ENCODE measurements around the gene ETFA.
A peak's percentile ranks its signal among the peaks of the same experiment; 100 is the strongest.
"Not testable (repeated sequence)": the region's sequence is repeated elsewhere in the genome, so short reads cannot be mapped to it uniquely, and the experiment has no call there.

ETFA gene

GRCh38 chr15:76325704-76326103, 14.4 kb upstream of the ETFA start:
- no peak for DNase-seq (ENCODE audit: low read depth)

GRCh38 chr15:76324066-76324465, 12.8 kb upstream of the ETFA start:
- no peak for DNase-seq (ENCODE audit: low read depth)

- DNase-seq (ENCODE audit: low read depth) = no peak
Observed at GRCh38 chr15:76321602-76322001, 10.3 kb upstream of the ETFA start.

- no peak for DNase-seq (ENCODE audit: low read depth)
Observed at GRCh38 chr15:76321171-76321570, 9.9 kb upstream of the ETFA start.

GRCh38 chr15:76320012-76320411, 8.7 kb upstream of the ETFA start:
- no peak for DNase-seq (ENCODE audit: low read depth)

GRCh38 chr15:76313731-76314130, 2.5 kb upstream of the ETFA start:
- DNase-seq (ENCODE audit: low read depth) = no peak

- DNase-seq (ENCODE audit: low read depth) = not testable (repeated sequence)
Observed at GRCh38 chr15:76313175-76313567, 1.9 kb upstream of the ETFA start.

GRCh38 chr15:76312540-76313174, 1.4 kb upstream of the ETFA start:
- peak; percentile 78 for DNase-seq (ENCODE audit: low read depth)

GRCh38 chr15:76310475-76311099, 682 bp downstream of the ETFA start:
- peak; percentile 35 for DNase-seq (ENCODE audit: low read depth)

- DNase-seq (ENCODE audit: low read depth) = peak; percentile 16
Observed at GRCh38 chr15:76309601-76310330, 1.5 kb downstream of the ETFA start.

- DNase-seq (ENCODE audit: low read depth) = no peak
Observed at GRCh38 chr15:76303909-76304308, 7.4 kb downstream of the ETFA start.

GRCh38 chr15:76299786-76300185, 11.5 kb downstream of the ETFA start:
- no peak for DNase-seq (ENCODE audit: low read depth)

- DNase-seq (ENCODE audit: low read depth) = no peak
Observed at GRCh38 chr15:76298986-76299385, 12.3 kb downstream of the ETFA start.

GRCh38 chr15:76297951-76298350, 13.3 kb downstream of the ETFA start:
- not testable (repeated sequence) for DNase-seq (ENCODE audit: low read depth)

GRCh38 chr15:76296849-76297248, 14.4 kb downstream of the ETFA start:
- no peak for DNase-seq (ENCODE audit: low read depth)

GRCh38 chr15:76294463-76294862, 16.8 kb downstream of the ETFA start:
- DNase-seq (ENCODE audit: low read depth) = not testable (repeated sequence)

GRCh38 chr15:76293361-76293760, 17.9 kb downstream of the ETFA start:
- peak; percentile 49 for DNase-seq (ENCODE audit: low read depth)

- DNase-seq (ENCODE audit: low read depth) = no peak
Observed at GRCh38 chr15:76289582-76289981, 21.7 kb downstream of the ETFA start.

GRCh38 chr15:76286271-76286879, 24.9 kb downstream of the ETFA start:
- no peak for DNase-seq (ENCODE audit: low read depth)

GRCh38 chr15:76285241-76285825, 25.9 kb downstream of the ETFA start:
- peak; percentile 51 for DNase-seq (ENCODE audit: low read depth)

GRCh38 chr15:76282465-76282864, 28.8 kb downstream of the ETFA start:
- no peak for DNase-seq (ENCODE audit: low read depth)

GRCh38 chr15:76278651-76279050, 32.6 kb downstream of the ETFA start:
- DNase-seq (ENCODE audit: low read depth) = no peak

GRCh38 chr15:76274821-76275220, 36.4 kb downstream of the ETFA start:
- DNase-seq (ENCODE audit: low read depth) = no peak
